Neural progenitor cell (in vitro differentiated cells): ENCODE measurements around the gene DPPA5. TPM values are rescaled to one million over a fixed set of nuclear protein-coding genes. Genes with fewer than 3 reads are reported as not detected.
A peak's percentile ranks its signal among the peaks of the same experiment; 100 is the strongest.
"Not testable (repeated sequence)": the region's sequence is repeated elsewhere in the genome, so short reads cannot be mapped to it uniquely, and the experiment has no call there.

Source experiments
- DNase-seq: peaks from one replicate; pipeline ENCODE4 v3.0.0-alpha.2; 2016; ENCODE audit warnings: low spot score
- H2AFZ ChIP-seq: fragments of 200-600 bp; sonication (generic); replicated peaks from 2 replicates; pipeline ENCODE4 v1.6.1; 2016; ENCODE audit warnings: antibody characterized with exemption
- H3F3A ChIP-seq: fragments of 200-600 bp; sonication (generic); 2 replicates; pipeline ENCODE4 v1.6.1; 2016; ENCODE audit warnings: antibody characterized with exemption, low read depth
- H3K27ac ChIP-seq: fragments of 200-600 bp; sonication (generic); 2 replicates; pipeline ENCODE4 v1.5.1; 2016; ENCODE audit warnings: mild to moderate bottlenecking
- H3K27me3 ChIP-seq: fragments of 200-600 bp; sonication (generic); 2 replicates; pipeline ENCODE4 v1.6.1; 2016; ENCODE audit warnings: mild to moderate bottlenecking, moderate library complexity
- H3K36me3 ChIP-seq: fragments of 200-600 bp; sonication (generic); 2 replicates; pipeline ENCODE4 v1.5.1; 2016
- H3K4me1 ChIP-seq: fragments of 200-600 bp; sonication (generic); 2 replicates; pipeline ENCODE4 v1.6.1; 2016; ENCODE audit warnings: mixed run types
- H3K4me2 ChIP-seq: fragments of 200-600 bp; sonication (generic); 2 replicates; pipeline ENCODE4 v1.6.1; 2016
- H3K4me3 ChIP-seq: fragments of 200-600 bp; sonication (generic); 2 replicates; pipeline ENCODE4 v1.5.1; 2016
- H3K79me2 ChIP-seq: fragments of 200-600 bp; sonication (generic); 2 replicates; pipeline ENCODE4 v1.6.1; 2016; ENCODE audit warnings: low read depth
- H3K9ac ChIP-seq: fragments of 200-600 bp; sonication (generic); 2 replicates; pipeline ENCODE4 v1.6.1; 2016
- H3K9me3 ChIP-seq: fragments of 200-600 bp; sonication (generic); 2 replicates; pipeline ENCODE4 v1.5.1; 2016; ENCODE audit warnings: low read depth
- H4K20me1 ChIP-seq: fragments of 200-600 bp; sonication (generic); 2 replicates; pipeline ENCODE4 v1.6.1; 2016; ENCODE audit warnings: low read depth
- H3K27ac Mint-ChIP-seq: 3 replicates; pipeline ENCODE4 v1.8.0; 2021; ENCODE audit warnings: mixed read lengths
- H3K27me3 Mint-ChIP-seq: 2 replicates; pipeline ENCODE4 v1.8.0; 2022; ENCODE audit warnings: low read depth, mild to moderate bottlenecking, inconsistent platforms, moderate library complexity, mixed read lengths; ENCODE audit not compliant: insufficient read depth
- H3K36me3 Mint-ChIP-seq: 3 replicates; pipeline ENCODE4 v1.8.0; 2021; ENCODE audit warnings: mixed read lengths
- H3K4me1 Mint-ChIP-seq: 3 replicates; pipeline ENCODE4 v1.8.0; 2021; ENCODE audit warnings: mixed read lengths
- H3K4me3 Mint-ChIP-seq: 3 replicates; pipeline ENCODE4 v1.8.0; 2021; ENCODE audit warnings: mild to moderate bottlenecking, moderate library complexity, mixed read lengths
- H3K9me3 Mint-ChIP-seq: 3 replicates; pipeline ENCODE4 v1.8.0; 2020; ENCODE audit warnings: mixed read lengths
- EZH2 ChIP-seq: fragments of 200-600 bp; sonication (generic); IDR thresholded peaks from 2 replicates; pipeline ENCODE4 v1.6.1; 2017; ENCODE audit warnings: antibody characterized with exemption, mild to moderate bottlenecking, moderate library complexity
- EZH2phosphoT487 ChIP-seq: fragments of 200-600 bp; sonication (generic); IDR thresholded peaks from 2 replicates; pipeline ENCODE4 v1.6.1; 2017; ENCODE audit warnings: antibody characterized with exemption
- total RNA-seq: library from RNA; depleted of rRNA; stranded (reverse); fragments of >200 nt; gene quantifications from 2 replicates; pipeline ENCODE4 v1.2.3, GENCODE V29; 2015; ENCODE audit warnings: low replicate concordance
- TF ChIP-seq, protein P1 (sequence below): fragments of 200-600 bp; sonication (generic); IDR thresholded peaks from 2 replicates; pipeline ENCODE4 v1.5.1; 2017; ENCODE audit warnings: antibody characterized with exemption, mild to moderate bottlenecking

The DPPA5 gene
- total RNA-seq, 1 donor from 2014 or later: not detected

DNA sequence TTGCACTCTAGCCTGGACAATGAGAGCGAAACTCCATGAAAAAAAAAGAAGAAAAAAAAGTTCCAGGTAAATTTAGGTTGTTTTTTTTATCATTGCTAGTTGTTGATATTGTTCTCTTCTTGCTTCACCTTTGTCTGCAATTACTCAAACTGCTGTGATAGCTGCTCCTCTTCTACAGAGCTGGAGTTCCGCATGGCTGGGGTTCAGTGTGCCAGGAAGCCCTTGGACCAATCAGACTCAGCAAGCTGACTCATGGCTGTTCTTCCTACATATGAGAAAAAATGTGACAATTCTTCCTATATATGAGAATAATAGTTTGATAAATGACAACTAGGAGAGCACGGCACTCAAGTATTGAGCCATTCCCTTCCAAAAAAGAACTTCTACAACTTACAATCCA, 28.4 kb downstream of the DPPA5 start:
- Histone ChIP-seq H3K9ac (no peak overlapping the region), H3K27ac (no peak overlapping the region), H3K79me2 (no peaks in the 10 kb centered on the region), H3K9me3 (no peaks in the 10 kb centered on the region), H2AFZ (no peak overlapping the region), H4K20me1 (no peaks in the 10 kb centered on the region), H3F3A (no peaks in the 10 kb centered on the region), H3K27me3 (no peaks in the 10 kb centered on the region), H3K4me3 (no peak overlapping the region), H3K4me2 (no peak overlapping the region), H3K4me1 (no peaks in the 10 kb centered on the region), H3K36me3 (no peaks in the 10 kb centered on the region)
- TF ChIP-seq, protein P1, sequence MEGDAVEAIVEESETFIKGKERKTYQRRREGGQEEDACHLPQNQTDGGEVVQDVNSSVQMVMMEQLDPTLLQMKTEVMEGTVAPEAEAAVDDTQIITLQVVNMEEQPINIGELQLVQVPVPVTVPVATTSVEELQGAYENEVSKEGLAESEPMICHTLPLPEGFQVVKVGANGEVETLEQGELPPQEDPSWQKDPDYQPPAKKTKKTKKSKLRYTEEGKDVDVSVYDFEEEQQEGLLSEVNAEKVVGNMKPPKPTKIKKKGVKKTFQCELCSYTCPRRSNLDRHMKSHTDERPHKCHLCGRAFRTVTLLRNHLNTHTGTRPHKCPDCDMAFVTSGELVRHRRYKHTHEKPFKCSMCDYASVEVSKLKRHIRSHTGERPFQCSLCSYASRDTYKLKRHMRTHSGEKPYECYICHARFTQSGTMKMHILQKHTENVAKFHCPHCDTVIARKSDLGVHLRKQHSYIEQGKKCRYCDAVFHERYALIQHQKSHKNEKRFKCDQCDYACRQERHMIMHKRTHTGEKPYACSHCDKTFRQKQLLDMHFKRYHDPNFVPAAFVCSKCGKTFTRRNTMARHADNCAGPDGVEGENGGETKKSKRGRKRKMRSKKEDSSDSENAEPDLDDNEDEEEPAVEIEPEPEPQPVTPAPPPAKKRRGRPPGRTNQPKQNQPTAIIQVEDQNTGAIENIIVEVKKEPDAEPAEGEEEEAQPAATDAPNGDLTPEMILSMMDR: no peak
- TF ChIP-seq EZH2phosphoT487 (no peak), EZH2 (no peak)
- no peak for DNase-seq
- peaks cover 4% of the 10 kb centered on the region for H3K9me3 Mint-ChIP-seq
- H3K36me3 Mint-ChIP-seq: no peaks in the 10 kb centered on the region
- H3K4me1 Mint-ChIP-seq: no peaks in the 10 kb centered on the region
- no peaks in the 10 kb centered on the region for H3K27me3 Mint-ChIP-seq
- no peak overlapping the region for H3K27ac Mint-ChIP-seq
- H3K4me3 Mint-ChIP-seq: no peak overlapping the region

GRCh38 chr6:73323323-73323722, 30.8 kb downstream of the DPPA5 start:
- Histone ChIP-seq H3K9me3 (no peaks in the 10 kb centered on the region), H3K4me3 (no peak overlapping the region), H3K27ac (no peak overlapping the region), H4K20me1 (no peaks in the 10 kb centered on the region), H3K36me3 (no peaks in the 10 kb centered on the region), H3K4me1 (no peaks in the 10 kb centered on the region), H3K9ac (no peak overlapping the region), H2AFZ (no peak overlapping the region), H3F3A (no peaks in the 10 kb centered on the region), H3K79me2 (no peaks in the 10 kb centered on the region), H3K4me2 (no peak overlapping the region), H3K27me3 (no peaks in the 10 kb centered on the region)
- Mint-ChIP-seq H3K9me3 (peaks cover 11% of the 10 kb centered on the region), H3K4me1 (no peaks in the 10 kb centered on the region), H3K27me3 (no peaks in the 10 kb centered on the region), H3K36me3 (no peaks in the 10 kb centered on the region), H3K27ac (no peak overlapping the region), H3K4me3 (no peak overlapping the region)
- TF ChIP-seq EZH2phosphoT487 (no peak), EZH2 (no peak)
- TF ChIP-seq, protein P1: no peak
- peak; percentile 43 for DNase-seq

DNA sequence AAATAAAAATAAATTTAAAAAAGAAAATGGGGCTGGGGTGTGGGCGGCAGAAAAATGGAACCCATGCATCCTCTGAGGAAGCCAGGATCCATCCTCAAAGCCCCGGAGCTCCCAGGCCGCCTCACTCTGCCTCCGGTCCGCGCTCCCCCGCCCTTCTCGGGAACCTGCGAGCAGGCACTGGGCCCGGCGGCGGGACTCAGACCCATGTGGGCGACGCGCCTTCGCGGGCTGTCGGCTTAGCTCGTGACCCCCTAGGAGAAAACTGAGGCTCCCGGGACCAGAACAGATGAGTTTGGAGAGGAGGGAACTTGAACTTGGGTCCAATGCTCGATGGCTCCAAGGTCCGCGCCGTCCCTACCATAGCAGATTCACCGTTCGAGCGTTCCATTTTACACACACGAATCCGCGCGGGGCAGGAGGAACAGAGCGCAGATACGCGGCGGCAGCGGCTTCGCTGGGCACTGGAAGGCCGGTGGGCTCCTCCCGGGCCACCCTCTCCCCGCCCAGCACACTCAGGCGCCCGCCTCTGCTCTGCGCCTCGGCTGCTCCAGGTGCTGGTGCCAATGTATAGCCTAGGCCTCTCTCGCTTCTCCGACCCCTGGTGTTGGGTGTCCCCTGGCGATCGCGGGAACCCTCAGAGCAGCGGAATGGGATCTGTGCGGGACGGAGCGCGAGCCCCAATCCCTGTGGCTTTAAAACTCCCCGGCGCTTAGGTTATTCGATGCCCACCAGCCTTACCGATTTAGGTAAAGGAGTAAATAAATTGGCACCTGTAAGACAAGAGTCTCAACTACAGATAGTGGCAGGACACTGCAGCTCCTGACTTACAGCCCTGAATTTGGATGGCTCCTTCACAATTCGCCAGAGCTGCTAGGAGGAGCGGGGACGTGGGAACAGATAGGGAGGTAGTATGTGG, 39.2 kb downstream of the DPPA5 start:
- H3K4me3 ChIP-seq: no peak overlapping the region
- Mint-ChIP-seq H3K36me3 (no peaks in the 10 kb centered on the region), H3K27ac (no peak overlapping the region), H3K4me1 (peaks cover 4% of the 10 kb centered on the region), H3K27me3 (peaks cover 6% of the 10 kb centered on the region), H3K9me3 (peaks cover 38% of the 10 kb centered on the region), H3K4me3 (no peak overlapping the region)
- no peaks in the 10 kb centered on the region for H3K27me3 ChIP-seq
- DNase-seq: no peak
- TF ChIP-seq EZH2phosphoT487: no peak
- no peak for TF ChIP-seq EZH2
- TF ChIP-seq, protein P1: no peak
- no peak overlapping the region for H3K27ac ChIP-seq
- no peaks in the 10 kb centered on the region for H3K4me1 ChIP-seq
- no peak overlapping the region for H3K4me2 ChIP-seq
- H3K9me3 ChIP-seq: no peaks in the 10 kb centered on the region
- no peak overlapping the region for H3K9ac ChIP-seq
- no peaks in the 10 kb centered on the region for H3K79me2 ChIP-seq
- H3K36me3 ChIP-seq: no peaks in the 10 kb centered on the region
- H3F3A ChIP-seq: peaks cover 5% of the 10 kb centered on the region
- no peak overlapping the region for H2AFZ ChIP-seq
- H4K20me1 ChIP-seq: no peaks in the 10 kb centered on the region

GRCh38 chr6:73310503-73310845, 43.6 kb downstream of the DPPA5 start:
- not testable (repeated sequence) for DNase-seq, H3K9ac ChIP-seq, H3K27ac ChIP-seq, H3K4me1 Mint-ChIP-seq, H3K9me3 ChIP-seq, H3K27me3 ChIP-seq, H3K4me1 ChIP-seq, H3K36me3 ChIP-seq, H4K20me1 ChIP-seq, H3K27ac Mint-ChIP-seq, H3K36me3 Mint-ChIP-seq
- peaks cover 33% of the 10 kb centered on the region for H3K9me3 Mint-ChIP-seq
- peaks cover 14% of the 10 kb centered on the region for H3K27me3 Mint-ChIP-seq
- H3K79me2 ChIP-seq: peaks cover 37% of the 10 kb centered on the region
- peak overlapping the region; percentile 94 for H2AFZ ChIP-seq
- H3K4me3 ChIP-seq: peak overlapping the region; percentile 57
- peaks cover 14% of the 10 kb centered on the region for H3F3A ChIP-seq
- peak overlapping the region; percentile 83 for H3K4me2 ChIP-seq
- H3K4me3 Mint-ChIP-seq: peak overlapping the region; percentile 85
